Fibroblast of pulmonary artery (primary cell): ENCODE results near the gene CCDC87.
A peak's percentile ranks its signal among the peaks of the same experiment; 100 is the strongest.

Source experiments
- DNase-seq: peaks from one replicate; pipeline ENCODE4 v3.0.0-alpha.2; 2010; ENCODE audit warnings: low read depth
- H3K4me3 ChIP-seq: replicated peaks from 2 replicates; pipeline ENCODE4 v1.5.1; 2011; ENCODE audit warnings: low read depth, mild to moderate bottlenecking, control low read depth, low read length, moderate library complexity
- CTCF ChIP-seq: IDR thresholded peaks from 2 replicates; pipeline ENCODE4 v1.5.1; 2011; ENCODE audit warnings: mild to moderate bottlenecking, control low read depth, low read length, inconsistent platforms; ENCODE audit errors: missing control alignments

The CCDC87 gene

GRCh38 chr11:66570850-66571180 is 22.0 kb downstream of the CCDC87 start:
- no peak overlapping the region for H3K4me3 ChIP-seq
- TF ChIP-seq CTCF = no peak
- no peak for DNase-seq

GRCh38 chr11:66570079-66570849 is 22.6 kb downstream of the CCDC87 start:
- no peak overlapping the region for H3K4me3 ChIP-seq
- no peak for TF ChIP-seq CTCF
- DNase-seq = no peak

GRCh38 chr11:66569076-66569475 is 23.8 kb downstream of the CCDC87 start:
- no peak for DNase-seq
- H3K4me3 ChIP-seq = no peak overlapping the region
- TF ChIP-seq CTCF = no peak

- TF ChIP-seq CTCF = no peak
- peak within 1 kb of the TSS; percentile 45 for H3K4me3 ChIP-seq
- peak; percentile 75 for DNase-seq
Measured at GRCh38 chr11:66568124-66568916, 24.5 kb downstream of the CCDC87 start, which contains the start of gene CTSF. Gene CTSF, minus strand, starts transcription at chr11:66568606. Its CDS starts 120 bp downstream, at chr11:66568486.

GRCh38 chr11:66567787-66568123 is 25.1 kb downstream of the CCDC87 start:
- peak overlapping the region; percentile 45 for H3K4me3 ChIP-seq
- DNase-seq = no peak
- no peak for TF ChIP-seq CTCF

- no peak overlapping the region for H3K4me3 ChIP-seq
- TF ChIP-seq CTCF = no peak
- no peak for DNase-seq
Measured at GRCh38 chr11:66566221-66566620, 26.6 kb downstream of the CCDC87 start.

GRCh38 chr11:66564984-66565383 is 27.9 kb downstream of the CCDC87 start:
- no peak for DNase-seq
- TF ChIP-seq CTCF = no peak
- H3K4me3 ChIP-seq = no peak overlapping the region
